DOHH2 (cell line): ENCODE results near the gene NEK11.

ENCODE experiments used
- H3F3A ChIP-seq: fragments of 200-600 bp; sonication (generic), shearing (Covaris generic); 2 replicates; pipeline ENCODE4 v1.6.0; 2016; ENCODE audit warnings: antibody characterized with exemption, mild to moderate bottlenecking; ENCODE audit not compliant: control insufficient read depth, insufficient read depth
- H3K27ac ChIP-seq: fragments of 200-600 bp; sonication (generic); 2 replicates; pipeline ENCODE4 v1.5.1; 2014; ENCODE audit warnings: low read depth, mild to moderate bottlenecking, low read length, moderate library complexity
- H3K27me3 ChIP-seq: fragments of 200-600 bp; sonication (generic); 2 replicates; pipeline ENCODE4 v1.6.1; 2014; ENCODE audit warnings: mild to moderate bottlenecking, low read length, mixed read lengths; ENCODE audit not compliant: control insufficient read depth
- H3K36me3 ChIP-seq: fragments of 200-600 bp; sonication (generic); 2 replicates; pipeline ENCODE4 v1.6.1; 2014; ENCODE audit warnings: mild to moderate bottlenecking, low read length, moderate library complexity, mixed read lengths; ENCODE audit not compliant: control insufficient read depth
- H3K4me1 ChIP-seq: fragments of 200-600 bp; sonication (generic); 2 replicates; pipeline ENCODE4 v1.6.1; 2014; ENCODE audit warnings: mild to moderate bottlenecking, low read length, mixed read lengths; ENCODE audit not compliant: control insufficient read depth
- H3K4me2 ChIP-seq: fragments of 200-600 bp; sonication (generic); 2 replicates; pipeline ENCODE4 v1.6.0; 2014; ENCODE audit warnings: mild to moderate bottlenecking, low read length, moderate library complexity
- H3K4me3 ChIP-seq: fragments of 200-600 bp; sonication (generic); 2 replicates; pipeline ENCODE4 v1.5.1; 2014; ENCODE audit warnings: mild to moderate bottlenecking, low read length, mixed read lengths
- H3K79me2 ChIP-seq: fragments of 200-600 bp; sonication (generic); 2 replicates; pipeline ENCODE4 v1.6.1; 2014; ENCODE audit warnings: mild to moderate bottlenecking, low read length, mixed read lengths; ENCODE audit not compliant: control insufficient read depth
- H3K9me2 ChIP-seq: fragments of 200-600 bp; sonication (generic); replicated peaks from 2 replicates; pipeline ENCODE4 v1.6.1; 2014; ENCODE audit warnings: mild to moderate bottlenecking, low read length, mixed read lengths; ENCODE audit not compliant: control insufficient read depth
- H3K9me3 ChIP-seq: fragments of 200-600 bp; sonication (generic); 2 replicates; pipeline ENCODE4 v1.6.1; 2014; ENCODE audit warnings: antibody characterized with exemption, low read length, mixed read lengths; ENCODE audit not compliant: control insufficient read depth, insufficient read depth
- H4K20me1 ChIP-seq: fragments of 200-600 bp; sonication (generic); 2 replicates; pipeline ENCODE4 v1.6.0; 2014; ENCODE audit warnings: low read depth, mild to moderate bottlenecking, antibody characterized with exemption, low read length, moderate library complexity; ENCODE audit not compliant: control insufficient read depth, insufficient read depth
- CTCF ChIP-seq: fragments of 200-600 bp; sonication (generic); IDR thresholded peaks from one replicate; pipeline ENCODE4 v1.5.1; 2014; ENCODE audit warnings: antibody characterized with exemption, mild to moderate bottlenecking, low read depth, low read length; ENCODE audit not compliant: poor library complexity, severe bottlenecking
- EZH2phosphoT487 ChIP-seq: fragments of 200-600 bp; sonication (generic); IDR thresholded peaks from 2 replicates; pipeline ENCODE4 v1.6.1; 2017; ENCODE audit warnings: borderline replicate concordance, mild to moderate bottlenecking, antibody characterized with exemption, low read length, moderate library complexity, mixed read lengths

Gene NEK11

DNA sequence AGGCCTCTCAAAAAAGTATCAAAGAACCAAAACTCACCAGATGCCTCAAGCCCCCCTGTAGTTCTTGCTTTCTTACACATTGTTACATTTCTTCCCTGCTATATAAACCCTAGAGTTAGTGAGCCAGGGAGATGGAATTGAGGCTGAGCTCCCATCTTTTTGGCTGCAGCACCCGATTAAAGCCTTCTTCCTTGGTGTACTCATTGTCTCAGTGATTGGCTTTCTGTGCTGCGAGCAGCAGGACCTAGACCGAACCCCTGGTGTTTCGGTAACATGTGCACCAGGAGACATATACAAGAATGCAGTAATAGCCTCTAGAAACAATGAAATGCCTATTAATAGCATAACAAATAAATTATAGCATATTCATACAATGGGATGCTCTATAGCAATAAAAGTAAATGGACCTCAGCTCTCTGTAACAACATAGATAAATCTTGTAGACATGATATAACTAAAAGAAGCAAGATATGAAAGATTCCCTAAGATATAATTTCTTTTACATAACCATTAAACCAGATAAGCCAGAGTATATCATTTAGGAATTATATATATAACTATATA is 174.0 kb downstream of the NEK11 start:
- H3F3A ChIP-seq = no peaks in the 10 kb centered on the region
- H3K27me3 ChIP-seq = no peaks in the 10 kb centered on the region
- no peak for TF ChIP-seq EZH2phosphoT487
- TF ChIP-seq CTCF = no peak
- no peaks in the 10 kb centered on the region for H3K36me3 ChIP-seq
- H3K9me3 ChIP-seq = peaks cover 3% of the 10 kb centered on the region; the same call in 1 of the 2 replicates
- no peaks in the 10 kb centered on the region for H3K9me2 ChIP-seq
- H3K79me2 ChIP-seq = no peaks in the 10 kb centered on the region
- H3K4me1 ChIP-seq = no peaks in the 10 kb centered on the region
- no peak overlapping the region for H3K4me3 ChIP-seq
- no peak overlapping the region for H3K27ac ChIP-seq
- H3K4me2 ChIP-seq = no peak overlapping the region
- no peaks in the 10 kb centered on the region for H4K20me1 ChIP-seq

- H3K9me2 ChIP-seq = no peaks in the 10 kb centered on the region
- H3K36me3 ChIP-seq = no peaks in the 10 kb centered on the region
- H3K27ac ChIP-seq = no peak overlapping the region
- no peak overlapping the region for H3K4me2 ChIP-seq
- H3K4me1 ChIP-seq = no peaks in the 10 kb centered on the region
- H4K20me1 ChIP-seq = no peaks in the 10 kb centered on the region
- H3K27me3 ChIP-seq = no peaks in the 10 kb centered on the region
- TF ChIP-seq EZH2phosphoT487 = no peak
- TF ChIP-seq CTCF = no peak
- no peak overlapping the region for H3K4me3 ChIP-seq
- H3F3A ChIP-seq = no peaks in the 10 kb centered on the region
- no peaks in the 10 kb centered on the region for H3K9me3 ChIP-seq
- no peaks in the 10 kb centered on the region for H3K79me2 ChIP-seq
Measured at GRCh38 chr3:131216330-131216729, 189.7 kb downstream of the NEK11 start.

DNA sequence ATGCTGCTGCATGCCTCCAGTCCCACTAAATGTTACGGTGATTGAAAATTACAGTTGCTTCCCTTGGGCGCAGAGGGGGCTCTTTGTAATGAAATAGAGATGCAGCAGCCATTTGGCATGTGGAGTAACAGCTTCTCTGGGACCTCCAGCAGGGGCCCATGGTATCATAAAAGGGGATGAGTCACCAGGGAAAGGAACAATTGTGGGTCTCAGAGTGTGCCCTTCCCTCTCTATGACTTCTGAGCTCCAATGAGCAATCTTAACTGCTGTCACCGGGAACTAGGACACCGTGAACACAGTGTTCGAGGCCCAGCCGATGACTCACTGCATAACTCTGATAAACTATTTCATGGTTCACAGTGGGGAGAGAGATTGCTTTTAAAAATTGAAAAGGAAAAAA is 190.1 kb downstream of the NEK11 start:
- H3F3A ChIP-seq = no peaks in the 10 kb centered on the region
- H3K4me2 ChIP-seq = no peak overlapping the region
- no peaks in the 10 kb centered on the region for H3K9me3 ChIP-seq
- no peak overlapping the region for H3K27ac ChIP-seq
- H3K9me2 ChIP-seq = no peaks in the 10 kb centered on the region
- no peak for TF ChIP-seq CTCF
- no peak for TF ChIP-seq EZH2phosphoT487
- no peaks in the 10 kb centered on the region for H3K27me3 ChIP-seq
- no peaks in the 10 kb centered on the region for H3K4me1 ChIP-seq
- no peak overlapping the region for H3K4me3 ChIP-seq
- H4K20me1 ChIP-seq = no peaks in the 10 kb centered on the region
- H3K79me2 ChIP-seq = no peaks in the 10 kb centered on the region
- no peaks in the 10 kb centered on the region for H3K36me3 ChIP-seq
